Spleen (tissue), 11 donors: ENCODE data around the gene ROBO1. TPM values are rescaled to one million over a fixed set of nuclear protein-coding genes. Genes with fewer than 3 reads are reported as not detected.

Source experiments
- DNase-seq: peaks from one replicate; pipeline ENCODE4 v3.0.0-alpha.2; 2020
- H3K27ac ChIP-seq, 8 donors: fragments of 200-600 bp; sonication (generic) in 7 of 8; 1 replicate in 4 of 8; 2 replicates in 4 of 8; pipeline versions ENCODE4 v1.5.0 to v1.8.0; 2016 to 2021; ENCODE audit warnings: inconsistent platforms in 4 of 8, mild to moderate bottlenecking in 4 of 8, moderate library complexity in 1 of 8
- H3K27me3 ChIP-seq, 7 donors: fragments of 200-600 bp; sonication (generic) in 6 of 7; replicated peaks in 1 of 7; 1 replicate in 4 of 7; 2 replicates in 3 of 7; pipeline versions ENCODE4 v1.5.0 to v1.8.0; 2016 to 2021; ENCODE audit warnings: inconsistent platforms in 3 of 7, mild to moderate bottlenecking in 1 of 7
- H3K36me3 ChIP-seq, 6 donors: fragments of 200-600 bp; sonication (generic) in 5 of 6; 1 replicate in 4 of 6; 2 replicates in 2 of 6; pipeline versions ENCODE4 v1.5.0 to v1.8.0; 2016 to 2021; ENCODE audit warnings: inconsistent platforms in 2 of 6
- H3K4me1 ChIP-seq, 6 donors: fragments of 200-600 bp; sonication (generic) in 5 of 6; 1 replicate in 3 of 6; 2 replicates in 3 of 6; pipeline versions ENCODE4 v1.5.0 to v1.8.0; 2016 to 2021; ENCODE audit warnings: inconsistent platforms in 3 of 6
- H3K4me3 ChIP-seq, 8 donors: fragments of 200-600 bp; sonication (generic) in 7 of 8; 1 replicate in 4 of 8; 2 replicates in 4 of 8; pipeline versions ENCODE4 v1.5.0 to v1.8.0; 2016 to 2021; ENCODE audit warnings: inconsistent platforms in 4 of 8, mild to moderate bottlenecking in 4 of 8, moderate library complexity in 2 of 8
- H3K9me3 ChIP-seq, 8 donors: fragments of 200-600 bp; sonication (generic) in 7 of 8; 1 replicate in 4 of 8; 2 replicates in 4 of 8; pipeline versions ENCODE4 v1.5.0 to v1.8.0; 2016 to 2021; ENCODE audit warnings: inconsistent platforms in 4 of 8
- CTCF ChIP-seq, 11 experiments: fragments of 200-600 bp in 7 of 11; fragments of 450-650 bp in 4 of 11; sonication (generic) in 4 of 11; IDR thresholded peaks in 8 of 11; conservative IDR thresholded peaks in 3 of 11; 1 replicate in 7 of 11; 2 replicates in 4 of 11; pipeline versions ENCODE4 v1.4.0 to v1.8.0; 2016 to 2021; ENCODE audit warnings: antibody characterized with exemption in 11 of 11, inconsistent platforms in 4 of 11, mild to moderate bottlenecking in 1 of 11
- POLR2A ChIP-seq, 3 donors: fragments of 450-650 bp; IDR thresholded peaks; one replicate each; pipeline ENCODE4 v1.5.1; 2017; ENCODE audit warnings: antibody characterized with exemption in 3 of 3, mild to moderate bottlenecking in 1 of 3
- POLR2AphosphoS5 ChIP-seq, 3 donors: sonication (generic); formaldehyde crosslinking; IDR thresholded peaks; one replicate each; pipeline ENCODE4 v1.5.1; 2017; ENCODE audit warnings: antibody characterized with exemption in 3 of 3
- WGBS, 5 donors: extraction: QIAGEN DNeasy Blood & Tissue Kit in 3 of 5; methylation state at CpG; one replicate each; pipeline versions ENCODE4 v1.1.5 to v1.1.7; 2013 to 2018; 5-methylcytosine and 5-hydroxymethylcytosine counted together
- intact Hi-C: fragments of 100-400 bp; cut with DNase I; formaldehyde crosslinking; loops from one replicate; pipeline ENCODE4 v1.15.0; 2023; ENCODE audit warnings: low total_unique reads
- polyA plus RNA-seq, 3 donors: library from polyadenylated mRNA; stranded (reverse); fragments of 200-250 nt; gene quantifications; one replicate each; pipeline ENCODE4 v1.2.1, GENCODE V29; 2013
- total RNA-seq, 7 donors: library from RNA; depleted of rRNA in 3 of 7; stranded (reverse); fragments of >200 nt in 3 of 7; fragmentation: NEBNext Ultra II Directional in 4 of 7; extraction: Animal tissue kit (Norgen Biotek cat#: 25700) in 4 of 7; gene quantifications; one replicate each; pipeline versions ENCODE4 v1.1.0 to v1.2.1, GENCODE V29; 2016 to 2021
- donor health status: healthy with polysubstance abuse.
- donor health status: DM: no; HTN: no; CAD: no; lungs with moderate emphysema.
- donor health status: DM: no; HTN: no; CAD: no.
- donor health status: Bipolar disorder and iron deficiency.
- donor health status: healthy.
- donor health status: DM: no; HTN: no; CAD: no.
- donor health status: DM: yes; HTN: yes; CAD: no.

ROBO1 gene
- total and polyA plus RNA-seq, 10 donors, result 3.4 to 37.3 (median 26.0) TPM

- no peak overlapping the region for H3K27ac ChIP-seq
- intact Hi-C loops, result no loop called here
- H3K4me1 ChIP-seq, result no peaks in the 10 kb centered on the region
- WGBS, 5 donors, result 80 to 93% (median 83%) methylated on average over 4 of the region's 4 CpGs
- H3K36me3 ChIP-seq, result no peaks in the 10 kb centered on the region
- H3K27me3 ChIP-seq, result no peaks in the 10 kb centered on the region
- H3K4me3 ChIP-seq, result no peak overlapping the region
- no peak for DNase-seq
- H3K9me3 ChIP-seq, result peaks cover 0 to 4% (median 0%) of the 10 kb centered on the region in 8 donors
- no peak for TF ChIP-seq POLR2A (IDR thresholded peaks at IDR 0.05)
- no peak for TF ChIP-seq POLR2AphosphoS5 (IDR thresholded peaks at IDR 0.05)
- no peak for TF ChIP-seq CTCF (IDR thresholded peaks at IDR 0.05 in 8 of 11, conservative IDR thresholded peaks at IDR 0.05 in 3 of 11)
Measured at GRCh38 chr3:78926523-78926922, 841.3 kb downstream of the ROBO1 start.

- WGBS, 5 donors, result 92 to 98% (median 95%) methylated on average over 1 of the region's 1 CpG
- H3K4me1 ChIP-seq, result no peaks in the 10 kb centered on the region
- no peak for DNase-seq
- intact Hi-C loops, result no loop called here
- TF ChIP-seq POLR2AphosphoS5 (IDR thresholded peaks at IDR 0.05) (no peak), CTCF (IDR thresholded peaks at IDR 0.05 in 8 of 11, conservative IDR thresholded peaks at IDR 0.05 in 3 of 11) (no peak), POLR2A (IDR thresholded peaks at IDR 0.05) (no peak)
- H3K9me3 ChIP-seq, result peaks cover 0 to 4% (median 0%) of the 10 kb centered on the region in 8 donors
- no peaks in the 10 kb centered on the region for H3K36me3 ChIP-seq
- H3K4me3 ChIP-seq, result no peak overlapping the region
- no peak overlapping the region for H3K27ac ChIP-seq
- H3K27me3 ChIP-seq, result no peaks in the 10 kb centered on the region
Measured at GRCh38 chr3:78924711-78925110, 843.1 kb downstream of the ROBO1 start.

GRCh38 chr3:78919021-78919755 is 848.6 kb downstream of the ROBO1 start:
- TF ChIP-seq POLR2AphosphoS5 (IDR thresholded peaks at IDR 0.05) (no peak), CTCF (IDR thresholded peaks at IDR 0.05 in 8 of 11, conservative IDR thresholded peaks at IDR 0.05 in 3 of 11) (no peak), POLR2A (IDR thresholded peaks at IDR 0.05) (no peak)
- intact Hi-C loops, result no loop called here
- peaks cover 0 to 10% (median 2%) of the 10 kb centered on the region in 8 donors for H3K9me3 ChIP-seq
- no peak overlapping the region for H3K27ac ChIP-seq
- no peaks in the 10 kb centered on the region for H3K36me3 ChIP-seq
- 80 to 92% (median 86%) methylated on average over 5 of the region's 5 CpGs for WGBS, 5 donors
- H3K4me3 ChIP-seq, result no peak overlapping the region
- no peaks in the 10 kb centered on the region for H3K27me3 ChIP-seq
- DNase-seq, result no peak
- H3K4me1 ChIP-seq, result peaks cover 0 to 3% (median 0%) of the 10 kb centered on the region in 6 donors

GRCh38 chr3:78918361-78919020 is 849.3 kb downstream of the ROBO1 start:
- no peak for DNase-seq
- intact Hi-C loops, result no loop called here
- no peak overlapping the region for H3K4me3 ChIP-seq
- H3K4me1 ChIP-seq, result peaks cover 0 to 3% (median 0%) of the 10 kb centered on the region in 6 donors
- no peaks in the 10 kb centered on the region for H3K36me3 ChIP-seq
- peaks cover 0 to 10% (median 2%) of the 10 kb centered on the region in 8 donors for H3K9me3 ChIP-seq
- TF ChIP-seq POLR2AphosphoS5 (IDR thresholded peaks at IDR 0.05), result no peak
- TF ChIP-seq CTCF (IDR thresholded peaks at IDR 0.05 in 8 of 11, conservative IDR thresholded peaks at IDR 0.05 in 3 of 11), result no peak
- TF ChIP-seq POLR2A (IDR thresholded peaks at IDR 0.05), result no peak
- 92 to 100% (median 93%) methylated on average over 1 of the region's 1 CpG for WGBS, 5 donors
- H3K27me3 ChIP-seq, result no peaks in the 10 kb centered on the region
- no peak overlapping the region for H3K27ac ChIP-seq
